Adipocyte (in vitro differentiated cells): ENCODE measurements around the gene MED12L.

Experiments used
- DNase-seq: peaks from one replicate; pipeline ENCODE4 v3.0.0-alpha.2; 2015; ENCODE audit warnings: low read depth
- H3K27me3 ChIP-seq: replicated peaks from 2 replicates; pipeline ENCODE4 v1.7.0; 2013; ENCODE audit warnings: mild to moderate bottlenecking, low read length, moderate library complexity; ENCODE audit not compliant: control insufficient read depth, insufficient read depth
- H3K36me3 ChIP-seq: 2 replicates; pipeline ENCODE4 v1.7.0; 2013; ENCODE audit warnings: low read length, mild to moderate bottlenecking, moderate library complexity; ENCODE audit not compliant: control insufficient read depth, insufficient read depth, severe bottlenecking
- H3K4me1 ChIP-seq: 2 replicates; pipeline ENCODE4 v1.7.0; 2013; ENCODE audit warnings: mild to moderate bottlenecking, low read length, moderate library complexity; ENCODE audit not compliant: control insufficient read depth, insufficient read depth
- H3K4me3 ChIP-seq: 2 replicates; pipeline ENCODE4 v1.7.0; 2013; ENCODE audit warnings: mild to moderate bottlenecking, low read length, moderate library complexity
- H3K9ac ChIP-seq: 2 replicates; pipeline ENCODE4 v1.7.0; 2013; ENCODE audit warnings: mild to moderate bottlenecking, low read length, moderate library complexity
- H3K9me3 ChIP-seq: 2 replicates; pipeline ENCODE4 v1.7.0; 2013; ENCODE audit warnings: mild to moderate bottlenecking, low read length, moderate library complexity; ENCODE audit not compliant: control insufficient read depth

Gene MED12L

DNA sequence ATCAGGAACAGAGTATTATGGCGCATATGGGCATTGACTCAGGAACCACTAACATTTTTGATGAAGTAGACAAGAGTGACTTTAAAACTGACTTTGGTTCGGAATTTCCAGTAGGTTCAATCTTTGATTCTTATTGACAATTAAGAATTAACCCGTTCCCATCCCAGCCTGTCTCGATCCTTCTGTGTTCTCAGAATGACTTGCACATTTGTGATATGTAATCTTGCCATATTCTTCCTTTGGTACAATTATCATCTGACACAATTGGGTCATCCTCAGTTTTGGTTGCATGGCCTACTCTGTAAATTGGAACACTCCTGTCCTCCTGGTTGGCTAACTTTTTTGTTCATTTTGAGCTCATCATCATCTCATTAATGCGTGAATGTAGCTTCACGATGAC lies 107.1 kb downstream of the MED12L start:
- Histone ChIP-seq H3K4me3 (no peak overlapping the region), H3K4me1 (no peaks in the 10 kb centered on the region), H3K27me3 (no peaks in the 10 kb centered on the region), H3K9me3 (no peaks in the 10 kb centered on the region), H3K9ac (no peak overlapping the region), H3K36me3 (no peaks in the 10 kb centered on the region)
- no peak for DNase-seq

DNA sequence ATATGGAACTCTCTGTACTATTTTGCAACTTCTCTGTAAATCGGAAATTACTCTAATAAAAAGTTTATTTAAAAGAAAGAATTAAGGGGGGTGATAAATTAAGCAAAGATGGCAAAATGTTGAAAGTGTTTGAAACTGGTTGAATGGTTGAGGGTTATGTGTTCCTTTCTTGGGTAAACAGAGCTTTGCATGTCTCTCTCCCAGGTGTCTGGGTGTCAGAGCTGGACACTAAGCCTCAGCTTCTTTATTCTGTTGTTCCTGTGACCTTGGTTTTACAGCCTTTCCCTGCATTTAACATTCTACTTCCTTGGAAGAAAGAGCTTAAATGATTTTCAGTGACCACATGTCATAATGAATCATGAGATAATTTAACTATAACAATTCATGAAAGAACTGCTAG lies 110.4 kb downstream of the MED12L start:
- Histone ChIP-seq H3K4me3 (no peak overlapping the region), H3K9me3 (no peaks in the 10 kb centered on the region), H3K9ac (no peak overlapping the region), H3K4me1 (peaks cover 4% of the 10 kb centered on the region), H3K27me3 (no peaks in the 10 kb centered on the region), H3K36me3 (no peaks in the 10 kb centered on the region)
- DNase-seq: no peak

DNA sequence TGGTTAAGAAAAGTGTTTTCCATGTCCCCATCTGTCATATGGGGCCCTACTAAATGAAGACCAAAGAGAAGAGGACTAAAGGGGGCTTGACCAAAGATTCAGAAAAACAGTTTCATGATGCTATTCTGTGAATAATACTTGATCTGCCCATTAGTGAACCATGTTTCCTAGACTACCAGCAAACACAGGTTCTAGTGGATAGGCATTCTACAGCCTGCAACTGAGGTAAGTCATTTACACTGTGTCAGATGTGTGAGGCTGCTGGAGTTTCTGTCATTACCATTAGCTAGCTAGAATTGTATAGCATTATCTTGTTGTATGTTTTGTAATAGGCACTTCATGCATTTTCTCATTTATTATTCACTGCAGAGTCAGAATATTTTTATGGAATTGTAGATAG lies 111.0 kb downstream of the MED12L start:
- Histone ChIP-seq H3K27me3 (no peaks in the 10 kb centered on the region), H3K4me3 (no peak overlapping the region), H3K9ac (no peak overlapping the region), H3K36me3 (no peaks in the 10 kb centered on the region), H3K9me3 (no peaks in the 10 kb centered on the region), H3K4me1 (peaks cover 4% of the 10 kb centered on the region)
- no peak for DNase-seq

DNA sequence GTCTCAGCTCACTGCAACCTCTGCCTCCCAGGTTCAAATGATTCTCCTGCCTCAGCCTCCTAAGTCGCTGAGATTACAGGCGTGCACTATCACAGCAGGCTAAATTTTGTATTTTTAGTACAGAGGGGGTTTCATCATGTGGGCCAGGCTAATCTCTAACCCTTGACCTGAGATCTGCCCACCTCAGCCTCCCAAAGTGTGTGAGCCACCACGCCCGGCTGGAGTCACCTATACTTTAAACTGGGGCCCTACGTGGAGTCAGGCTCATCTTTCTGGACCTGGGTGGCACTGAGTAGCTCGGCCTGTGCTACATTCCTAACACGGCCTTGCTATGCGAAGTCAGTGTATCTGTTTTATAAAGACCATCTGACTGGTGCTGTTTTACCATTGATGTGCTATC lies 111.8 kb downstream of the MED12L start:
- Histone ChIP-seq H3K4me3 (no peak overlapping the region), H3K27me3 (no peaks in the 10 kb centered on the region), H3K9ac (no peak overlapping the region), H3K4me1 (peaks cover 4% of the 10 kb centered on the region), H3K9me3 (no peaks in the 10 kb centered on the region), H3K36me3 (no peaks in the 10 kb centered on the region)
- DNase-seq: no peak

DNA sequence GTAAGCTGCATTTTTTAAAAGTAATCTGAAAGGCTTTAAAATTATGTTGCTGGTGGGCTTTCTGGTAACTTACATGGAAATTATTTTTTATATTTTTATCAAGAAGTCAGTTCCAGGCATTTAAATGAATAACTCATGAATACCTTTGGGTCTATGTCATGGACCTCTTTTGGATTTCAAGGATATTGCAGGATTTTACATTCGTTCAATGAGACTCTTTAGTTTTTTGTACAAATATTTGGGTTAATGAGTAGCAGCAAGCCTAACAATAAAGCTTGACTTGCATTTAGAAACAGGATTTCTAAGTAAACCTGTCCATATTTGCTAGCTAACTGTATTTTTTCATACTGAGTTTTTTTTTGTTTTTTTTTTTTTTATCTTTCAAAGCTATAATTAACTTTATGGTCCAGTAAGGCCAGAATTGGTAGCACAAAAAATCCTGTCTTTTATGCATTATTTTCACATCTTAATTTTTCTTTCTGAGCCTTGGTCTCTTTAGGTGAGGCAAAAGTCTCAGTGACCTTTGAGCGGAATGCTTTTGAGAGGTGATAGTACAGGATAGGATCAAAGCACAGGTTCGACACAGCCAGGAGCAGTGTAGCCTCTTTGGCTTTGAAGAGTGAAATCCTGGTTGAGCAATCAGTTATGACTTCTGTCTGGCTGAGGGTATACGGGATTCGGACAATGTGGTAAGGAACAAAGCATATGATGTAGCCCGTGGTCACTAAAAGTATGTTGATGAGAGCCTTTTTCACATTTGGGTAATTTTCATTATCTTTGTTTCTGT lies 112.7 kb downstream of the MED12L start:
- peak; percentile 66 for DNase-seq
- no peaks in the 10 kb centered on the region for H3K36me3 ChIP-seq
- peaks cover 4% of the 10 kb centered on the region for H3K4me1 ChIP-seq
- no peak overlapping the region for H3K4me3 ChIP-seq
- no peaks in the 10 kb centered on the region for H3K27me3 ChIP-seq
- H3K9me3 ChIP-seq: no peaks in the 10 kb centered on the region
- no peak overlapping the region for H3K9ac ChIP-seq

DNA sequence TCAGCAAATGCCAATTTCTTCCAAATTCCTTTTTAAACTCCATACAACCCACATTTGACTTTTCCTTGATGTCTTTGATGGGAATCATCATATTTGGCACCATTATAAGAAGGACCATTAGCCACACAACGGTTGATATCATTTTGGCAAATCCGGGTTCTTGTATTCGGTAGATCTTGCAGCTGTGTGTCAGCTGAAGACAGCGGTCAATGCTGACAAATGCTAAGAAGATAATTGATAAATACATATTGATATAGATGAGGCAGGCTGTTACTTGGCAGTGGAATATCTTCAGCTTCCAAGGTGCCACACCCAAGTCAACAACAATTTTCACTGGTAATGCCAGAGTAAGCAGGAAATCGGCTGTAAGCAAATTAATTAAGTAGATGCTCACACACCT lies 113.4 kb downstream of the MED12L start:
- H3K4me3 ChIP-seq: no peak overlapping the region
- DNase-seq: no peak
- H3K9me3 ChIP-seq: no peaks in the 10 kb centered on the region
- no peaks in the 10 kb centered on the region for H3K36me3 ChIP-seq
- peaks cover 4% of the 10 kb centered on the region for H3K4me1 ChIP-seq
- no peak overlapping the region for H3K9ac ChIP-seq
- no peaks in the 10 kb centered on the region for H3K27me3 ChIP-seq

DNA sequence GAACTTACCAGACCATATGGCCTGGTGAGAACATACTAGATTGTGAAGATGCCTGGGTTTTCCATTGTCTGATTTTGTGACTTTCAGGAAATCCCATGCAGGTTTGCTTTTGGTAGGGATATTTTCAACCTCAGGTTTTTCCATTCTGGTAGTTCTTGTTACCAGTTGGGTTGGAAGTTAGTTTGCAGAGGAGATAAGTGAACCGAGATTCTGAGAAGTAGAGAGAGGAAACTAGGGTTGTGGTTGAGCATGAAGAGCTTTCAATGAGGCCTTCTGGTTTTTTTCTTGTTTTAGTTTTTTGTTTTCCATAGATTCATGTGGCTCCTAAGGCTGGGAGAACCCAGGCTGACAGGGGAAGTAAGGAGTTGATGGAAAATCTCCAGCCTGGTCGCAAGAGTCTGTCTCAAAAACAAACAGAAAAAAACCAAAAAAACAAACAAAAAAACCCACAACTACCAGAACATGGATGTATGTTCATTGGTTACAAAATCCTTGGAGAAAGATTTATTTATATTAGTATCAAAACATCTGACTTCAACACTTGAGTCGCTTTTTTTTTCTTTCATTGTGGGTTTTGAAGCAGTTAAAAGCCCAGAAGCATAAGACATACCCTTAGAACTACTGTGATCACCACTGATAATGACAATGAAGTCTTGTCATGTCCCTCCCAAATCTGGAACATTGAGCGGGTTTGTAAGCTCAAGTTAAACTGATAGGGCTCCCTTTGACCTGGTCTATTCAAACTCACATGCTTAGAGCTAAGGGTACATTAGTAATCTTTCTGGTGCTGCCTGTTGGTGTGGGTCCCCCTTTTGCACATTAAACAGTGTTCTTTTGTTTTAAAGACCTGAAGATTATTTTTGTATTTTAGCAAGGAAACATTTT lies 114.3 kb downstream of the MED12L start:
- no peak for DNase-seq
- Histone ChIP-seq H3K4me1 (peaks cover 4% of the 10 kb centered on the region), H3K9ac (no peak overlapping the region), H3K4me3 (no peak overlapping the region), H3K9me3 (no peaks in the 10 kb centered on the region), H3K27me3 (no peaks in the 10 kb centered on the region), H3K36me3 (no peaks in the 10 kb centered on the region)

DNA sequence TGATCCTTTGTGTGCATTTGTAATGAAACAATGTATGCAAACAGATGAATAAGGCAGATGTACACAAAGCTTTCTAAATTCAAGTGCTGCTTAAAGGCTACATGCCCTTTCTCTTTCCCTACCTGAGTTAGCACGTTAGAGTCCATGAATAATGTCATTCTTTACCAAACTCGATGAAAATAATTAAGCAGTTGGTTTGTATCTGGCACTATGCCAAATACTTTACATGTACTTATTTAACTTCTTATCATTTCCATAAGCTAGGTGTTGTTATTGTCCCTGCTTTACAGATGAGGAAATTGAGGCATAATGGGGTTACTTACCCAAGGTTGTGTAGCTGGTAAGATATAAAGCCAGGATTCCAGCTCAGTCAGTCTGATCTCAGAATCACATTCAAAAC lies 115.1 kb downstream of the MED12L start:
- H3K4me3 ChIP-seq: no peak overlapping the region
- peaks cover 4% of the 10 kb centered on the region for H3K4me1 ChIP-seq
- no peaks in the 10 kb centered on the region for H3K36me3 ChIP-seq
- H3K27me3 ChIP-seq: no peaks in the 10 kb centered on the region
- no peak overlapping the region for H3K9ac ChIP-seq
- no peaks in the 10 kb centered on the region for H3K9me3 ChIP-seq
- no peak for DNase-seq

DNA sequence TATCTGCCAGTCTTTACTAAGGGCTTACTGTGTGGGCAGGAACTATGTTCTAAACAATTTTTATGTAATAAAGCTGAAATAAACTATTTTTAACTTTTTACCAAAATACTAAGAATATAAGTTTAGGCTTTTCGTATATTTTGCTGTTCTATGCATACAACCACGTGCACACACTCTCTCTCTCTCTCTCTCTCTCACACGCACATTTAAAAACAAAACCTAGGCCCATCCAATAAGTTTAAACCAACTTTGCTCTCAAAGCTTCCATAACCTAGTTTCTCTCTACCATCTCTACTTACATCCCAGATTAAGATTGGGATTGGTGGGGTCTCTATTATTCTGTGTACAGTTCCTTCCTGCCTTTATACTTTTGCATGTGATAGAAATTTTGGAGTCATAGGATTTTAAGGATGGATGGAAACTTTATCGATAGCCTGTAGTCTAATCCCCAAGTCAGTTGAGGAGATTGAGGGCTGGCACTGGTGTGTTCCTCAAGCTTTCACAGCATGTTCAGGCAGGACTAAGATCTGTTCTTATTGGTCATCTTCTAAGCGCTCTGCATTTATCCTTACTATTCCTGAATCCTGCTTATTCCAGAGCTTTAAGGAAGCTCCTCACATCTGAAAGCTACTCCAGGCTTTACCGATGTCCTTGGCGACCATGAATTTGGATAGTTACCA lies 115.7 kb downstream of the MED12L start:
- Histone ChIP-seq H3K4me3 (no peak overlapping the region), H3K9ac (no peak overlapping the region), H3K27me3 (no peaks in the 10 kb centered on the region), H3K4me1 (peaks cover 4% of the 10 kb centered on the region), H3K36me3 (no peaks in the 10 kb centered on the region), H3K9me3 (no peaks in the 10 kb centered on the region)
- DNase-seq: no peak

DNA sequence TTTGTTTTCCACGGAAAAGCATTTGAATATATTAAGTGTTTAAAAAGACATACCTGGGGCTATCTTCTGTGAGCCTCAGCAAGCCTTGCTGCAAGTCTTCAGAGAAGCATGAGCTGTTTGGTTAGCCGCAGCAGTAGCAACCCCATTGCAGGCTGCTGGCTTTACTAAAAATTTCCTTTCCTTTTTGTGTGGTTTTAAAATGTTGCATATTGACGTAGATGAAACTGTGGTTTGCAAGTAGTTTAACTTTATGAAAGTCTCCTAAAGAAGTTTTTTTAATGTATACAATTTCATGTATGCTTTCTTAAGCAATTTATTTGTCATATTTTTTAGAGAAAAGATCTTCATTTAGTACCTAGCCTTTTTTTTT lies 117.6 kb downstream of the MED12L start, which contains the start of gene GPR171:
Gene GPR171 (minus strand): TSS at position 166 of the 370 bp plus-strand sequence. CDS start 3,830 bp downstream, outside the sequence.
- no peak within 1 kb of the TSS for H3K9ac ChIP-seq
- H3K27me3 ChIP-seq: no peaks in the 10 kb centered on the region
- no peaks in the 10 kb centered on the region for H3K36me3 ChIP-seq
- peaks cover 13% of the 10 kb centered on the region for H3K4me1 ChIP-seq
- no peak within 1 kb of the TSS for H3K4me3 ChIP-seq
- no peak for DNase-seq
- H3K9me3 ChIP-seq: no peaks in the 10 kb centered on the region
